Activated CD8-positive, alpha-beta memory T cell treated with anti-CD3 and anti-CD28 coated beads, Interleukin-2, amount 50 U/mL, for 1 hour (primary cell): Measurements from ENCODE around the gene CERK.
"Not testable (repeated sequence)": the region's sequence is repeated elsewhere in the genome, so short reads cannot be mapped to it uniquely, and the experiment has no call there.

ENCODE experiments used
- DNase-seq: peaks from one replicate; pipeline ENCODE4 v3.0.0-alpha.2; 2020; ENCODE audit errors: extremely low read depth

The CERK gene

GRCh38 chr22:46648225-46648820, 89.7 kb downstream of the CERK start:
- DNase-seq = not testable (repeated sequence)

GRCh38 chr22:46646531-46647215, 91.4 kb downstream of the CERK start:
- DNase-seq = no peak

- not testable (repeated sequence) for DNase-seq
Observed at GRCh38 chr22:46642840-46643480, 95.1 kb downstream of the CERK start.

- no peak for DNase-seq
Observed at GRCh38 chr22:46641811-46642266, 96.2 kb downstream of the CERK start.

GRCh38 chr22:46640293-46641055, 97.6 kb downstream of the CERK start:
- DNase-seq = no peak

GRCh38 chr22:46639843-46640242, 98.2 kb downstream of the CERK start:
- DNase-seq = no peak

- no peak for DNase-seq
Observed at GRCh38 chr22:46638601-46639431, 99.2 kb downstream of the CERK start.

- no peak for DNase-seq
Observed at GRCh38 chr22:46637711-46638600, 100.1 kb downstream of the CERK start.

GRCh38 chr22:46636221-46637002, 101.6 kb downstream of the CERK start:
- no peak for DNase-seq

- no peak for DNase-seq
Observed at GRCh38 chr22:46635756-46636155, 102.3 kb downstream of the CERK start.

- not testable (repeated sequence) for DNase-seq
Observed at GRCh38 chr22:46634973-46635685, 102.9 kb downstream of the CERK start.
